Measurements from ENCODE around the gene OCIAD1.
"Not testable (repeated sequence)": the region's sequence is repeated elsewhere in the genome, so short reads cannot be mapped to it uniquely, and the experiment has no call there.

DNA sequence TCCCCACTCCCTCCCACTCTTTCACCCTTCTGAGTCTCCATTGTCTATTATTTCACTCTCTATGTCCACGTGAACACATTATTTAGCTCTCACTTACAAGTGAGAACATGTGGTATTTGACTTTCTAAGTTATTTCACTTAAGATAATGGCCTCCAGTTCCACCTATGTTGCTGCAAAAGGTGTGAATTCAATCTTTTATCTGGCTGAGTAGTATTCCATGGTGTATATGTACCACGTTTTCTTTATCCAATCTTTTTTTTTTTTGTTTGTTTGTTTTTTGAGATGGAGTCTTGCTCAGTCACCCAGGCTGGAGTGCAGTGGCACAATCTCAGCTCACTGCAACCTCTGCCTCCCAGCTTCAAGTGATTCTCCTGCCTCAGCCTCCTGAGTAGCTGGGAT is 30.7 kb upstream of the OCIAD1 start:
- TF ChIP-seq, protein P1, sequence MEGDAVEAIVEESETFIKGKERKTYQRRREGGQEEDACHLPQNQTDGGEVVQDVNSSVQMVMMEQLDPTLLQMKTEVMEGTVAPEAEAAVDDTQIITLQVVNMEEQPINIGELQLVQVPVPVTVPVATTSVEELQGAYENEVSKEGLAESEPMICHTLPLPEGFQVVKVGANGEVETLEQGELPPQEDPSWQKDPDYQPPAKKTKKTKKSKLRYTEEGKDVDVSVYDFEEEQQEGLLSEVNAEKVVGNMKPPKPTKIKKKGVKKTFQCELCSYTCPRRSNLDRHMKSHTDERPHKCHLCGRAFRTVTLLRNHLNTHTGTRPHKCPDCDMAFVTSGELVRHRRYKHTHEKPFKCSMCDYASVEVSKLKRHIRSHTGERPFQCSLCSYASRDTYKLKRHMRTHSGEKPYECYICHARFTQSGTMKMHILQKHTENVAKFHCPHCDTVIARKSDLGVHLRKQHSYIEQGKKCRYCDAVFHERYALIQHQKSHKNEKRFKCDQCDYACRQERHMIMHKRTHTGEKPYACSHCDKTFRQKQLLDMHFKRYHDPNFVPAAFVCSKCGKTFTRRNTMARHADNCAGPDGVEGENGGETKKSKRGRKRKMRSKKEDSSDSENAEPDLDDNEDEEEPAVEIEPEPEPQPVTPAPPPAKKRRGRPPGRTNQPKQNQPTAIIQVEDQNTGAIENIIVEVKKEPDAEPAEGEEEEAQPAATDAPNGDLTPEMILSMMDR (IDR thresholded peaks at IDR 0.05): not testable (repeated sequence)
- not testable (repeated sequence) for TF ChIP-seq POLR2A (IDR thresholded peaks at IDR 0.05)
